Fibroblast of the aortic adventitia (primary cell): ENCODE results near the gene TANGO2. TPM values are rescaled to one million over a fixed set of nuclear protein-coding genes. Genes with fewer than 3 reads are reported as not detected.

Source experiments
- DNase-seq: peaks from one replicate; pipeline ENCODE4 v3.0.0-alpha.2; 2010; ENCODE audit warnings: low read depth
- H3K4me3 ChIP-seq: 2 replicates; pipeline ENCODE4 v1.5.1; 2011; ENCODE audit warnings: low read depth, mild to moderate bottlenecking, control low read depth, low read length, moderate library complexity
- CTCF ChIP-seq: IDR thresholded peaks from 2 replicates; pipeline ENCODE4 v1.5.1; 2011; ENCODE audit warnings: mild to moderate bottlenecking, low read length, control low read depth, inconsistent platforms; ENCODE audit not compliant: insufficient read depth
- total RNA-seq: library from RNA; depleted of rRNA; stranded (reverse); fragments of >200 nt; gene quantifications from 2 replicates; pipeline ENCODE4 v1.2.3, GENCODE V29; 2012; ENCODE audit warnings: low replicate concordance

The TANGO2 gene
- total RNA-seq, 1 donor, result 41.7 TPM

- no peak for DNase-seq
- H3K4me3 ChIP-seq, result no peak overlapping the region
- no peak for TF ChIP-seq CTCF
Observed at GRCh38 chr22:20062043-20062765, 41.3 kb downstream of the TANGO2 start.

GRCh38 chr22:20062766-20063083 lies 41.8 kb downstream of the TANGO2 start:
- TF ChIP-seq CTCF, result no peak

GRCh38 chr22:20063271-20064139 lies 42.6 kb downstream of the TANGO2 start:
- no peak for DNase-seq
- no peak for TF ChIP-seq CTCF
- H3K4me3 ChIP-seq, result no peak overlapping the region

More at GRCh38 chr22:20062766-20063083, 41.8 kb downstream of the TANGO2 start:
- DNase-seq, result no peak
- no peak overlapping the region for H3K4me3 ChIP-seq

GRCh38 chr22:20064140-20064480 lies 43.2 kb downstream of the TANGO2 start:
- no peak for TF ChIP-seq CTCF
- no peak overlapping the region for H3K4me3 ChIP-seq
- DNase-seq, result no peak

GRCh38 chr22:20064545-20065262 lies 43.8 kb downstream of the TANGO2 start:
- no peak for TF ChIP-seq CTCF

GRCh38 chr22:20065896-20066616 lies 45.1 kb downstream of the TANGO2 start:
- no peak overlapping the region for H3K4me3 ChIP-seq
- DNase-seq, result no peak
- no peak for TF ChIP-seq CTCF

More at GRCh38 chr22:20064545-20065262, 43.8 kb downstream of the TANGO2 start:
- no peak overlapping the region for H3K4me3 ChIP-seq
- DNase-seq, result no peak
